Vagina (tissue), 2 donors: ENCODE data around the gene GAGE1.

ENCODE experiments used
- POLR2A ChIP-seq, 2 donors: fragments of 450-650 bp; IDR thresholded peaks; one replicate each; pipeline ENCODE4 v1.6.1; 2017; ENCODE audit warnings: antibody characterized with exemption in 2 of 2, mild to moderate bottlenecking in 2 of 2, moderate library complexity in 2 of 2
- POLR2AphosphoS5 ChIP-seq, 2 donors: sonication (generic); formaldehyde crosslinking; IDR thresholded peaks; one replicate each; pipeline ENCODE4 v1.9.0; 2017; ENCODE audit warnings: antibody characterized with exemption in 2 of 2, mild to moderate bottlenecking in 2 of 2, low read depth in 1 of 2; ENCODE audit not compliant: insufficient read depth in 1 of 2
- TF ChIP-seq, protein P1 (sequence below), 3 experiments: fragments of 450-650 bp in 2 of 3; fragments of 200-600 bp in 1 of 3; sonication (generic) in 1 of 3; IDR thresholded peaks; one replicate each; pipeline ENCODE4 v1.5.1; 2017 to 2019; ENCODE audit warnings: antibody characterized with exemption in 3 of 3, mild to moderate bottlenecking in 2 of 3, moderate library complexity in 2 of 3

DNA sequence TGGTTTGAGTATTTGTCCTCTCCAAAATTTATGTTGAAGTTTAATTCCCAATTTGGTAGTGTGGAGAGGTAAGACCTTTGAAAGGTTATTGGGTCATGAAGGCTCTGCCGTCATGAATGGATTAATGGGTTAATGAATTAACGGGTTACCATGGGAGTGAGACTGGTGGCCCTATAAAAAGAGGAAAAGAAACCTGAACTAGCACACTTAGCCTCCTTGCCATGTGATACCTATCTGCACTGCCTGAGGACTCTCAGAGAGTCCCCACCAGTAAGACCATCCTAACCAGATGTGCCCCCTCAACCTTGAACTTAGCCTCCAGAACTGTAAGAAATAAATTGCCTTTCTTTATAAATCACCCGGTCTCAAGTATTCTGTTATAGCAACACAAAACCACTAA is 57.7 kb downstream of the GAGE1 start:
- no peak for TF ChIP-seq POLR2AphosphoS5 (IDR thresholded peaks at IDR 0.05; ENCODE audit: insufficient read depth in 1 of 2, low read depth in 1 of 2)
- TF ChIP-seq, protein P1, sequence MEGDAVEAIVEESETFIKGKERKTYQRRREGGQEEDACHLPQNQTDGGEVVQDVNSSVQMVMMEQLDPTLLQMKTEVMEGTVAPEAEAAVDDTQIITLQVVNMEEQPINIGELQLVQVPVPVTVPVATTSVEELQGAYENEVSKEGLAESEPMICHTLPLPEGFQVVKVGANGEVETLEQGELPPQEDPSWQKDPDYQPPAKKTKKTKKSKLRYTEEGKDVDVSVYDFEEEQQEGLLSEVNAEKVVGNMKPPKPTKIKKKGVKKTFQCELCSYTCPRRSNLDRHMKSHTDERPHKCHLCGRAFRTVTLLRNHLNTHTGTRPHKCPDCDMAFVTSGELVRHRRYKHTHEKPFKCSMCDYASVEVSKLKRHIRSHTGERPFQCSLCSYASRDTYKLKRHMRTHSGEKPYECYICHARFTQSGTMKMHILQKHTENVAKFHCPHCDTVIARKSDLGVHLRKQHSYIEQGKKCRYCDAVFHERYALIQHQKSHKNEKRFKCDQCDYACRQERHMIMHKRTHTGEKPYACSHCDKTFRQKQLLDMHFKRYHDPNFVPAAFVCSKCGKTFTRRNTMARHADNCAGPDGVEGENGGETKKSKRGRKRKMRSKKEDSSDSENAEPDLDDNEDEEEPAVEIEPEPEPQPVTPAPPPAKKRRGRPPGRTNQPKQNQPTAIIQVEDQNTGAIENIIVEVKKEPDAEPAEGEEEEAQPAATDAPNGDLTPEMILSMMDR (IDR thresholded peaks at IDR 0.05), result no peak
- no peak for TF ChIP-seq POLR2A (IDR thresholded peaks at IDR 0.05)
